T-helper 2 cell (primary cell): ENCODE data around the gene RMDN2.
A peak's percentile ranks its signal among the peaks of the same experiment; 100 is the strongest.

Experiments
- DNase-seq, 5 experiments: peaks; one replicate each; pipeline versions ENCODE4 v3.0.0 to v3.0.0-alpha.2; 2012 to 2022
- total RNA-seq, 2 donors: gene quantifications; one replicate each; lab custom pipeline; 2026; lab: John Stamatoyannopoulos, UW

The RMDN2 gene, protein sequence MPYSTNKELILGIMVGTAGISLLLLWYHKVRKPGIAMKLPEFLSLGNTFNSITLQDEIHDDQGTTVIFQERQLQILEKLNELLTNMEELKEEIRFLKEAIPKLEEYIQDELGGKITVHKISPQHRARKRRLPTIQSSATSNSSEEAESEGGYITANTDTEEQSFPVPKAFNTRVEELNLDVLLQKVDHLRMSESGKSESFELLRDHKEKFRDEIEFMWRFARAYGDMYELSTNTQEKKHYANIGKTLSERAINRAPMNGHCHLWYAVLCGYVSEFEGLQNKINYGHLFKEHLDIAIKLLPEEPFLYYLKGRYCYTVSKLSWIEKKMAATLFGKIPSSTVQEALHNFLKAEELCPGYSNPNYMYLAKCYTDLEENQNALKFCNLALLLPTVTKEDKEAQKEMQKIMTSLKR
- total RNA-seq: 1.5 to 2.5 reads per million in 2 donors

GRCh38 chr2:37925063-37925897, at the start of gene RMDN2:
TSS of gene RMDN2 (plus strand) at chr2:37925287. CDS start at chr2:37929278, 3,991 bp downstream.
- peak in 4 of 5 experiments; percentile 47 to 91 (median 60) for DNase-seq

- no peak for DNase-seq
These were observed 49.6 kb upstream of the RMDN2 start for GRCh38 chr2:37875403-37875906.

DNA sequence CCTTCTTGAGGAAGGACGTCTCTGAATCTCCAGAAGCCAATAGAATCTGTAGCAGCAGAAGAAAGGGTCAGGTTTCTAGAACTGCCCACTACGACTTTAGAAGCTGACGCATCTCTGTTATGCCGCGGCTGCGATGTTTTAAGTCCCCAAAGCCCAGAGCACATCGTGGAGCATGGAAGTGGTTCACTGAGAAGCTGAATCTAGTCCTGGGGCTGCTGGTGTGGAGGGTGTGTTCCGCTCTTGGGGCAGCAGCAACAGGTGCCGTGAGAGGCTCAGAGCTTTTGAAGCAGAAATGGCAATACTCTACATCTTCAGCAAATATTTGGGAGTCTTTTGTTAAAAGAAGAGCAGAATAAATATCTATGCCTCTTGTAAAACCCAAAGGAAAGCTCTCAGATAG, 48.9 kb upstream of the RMDN2 start:
- no peak for DNase-seq

DNA sequence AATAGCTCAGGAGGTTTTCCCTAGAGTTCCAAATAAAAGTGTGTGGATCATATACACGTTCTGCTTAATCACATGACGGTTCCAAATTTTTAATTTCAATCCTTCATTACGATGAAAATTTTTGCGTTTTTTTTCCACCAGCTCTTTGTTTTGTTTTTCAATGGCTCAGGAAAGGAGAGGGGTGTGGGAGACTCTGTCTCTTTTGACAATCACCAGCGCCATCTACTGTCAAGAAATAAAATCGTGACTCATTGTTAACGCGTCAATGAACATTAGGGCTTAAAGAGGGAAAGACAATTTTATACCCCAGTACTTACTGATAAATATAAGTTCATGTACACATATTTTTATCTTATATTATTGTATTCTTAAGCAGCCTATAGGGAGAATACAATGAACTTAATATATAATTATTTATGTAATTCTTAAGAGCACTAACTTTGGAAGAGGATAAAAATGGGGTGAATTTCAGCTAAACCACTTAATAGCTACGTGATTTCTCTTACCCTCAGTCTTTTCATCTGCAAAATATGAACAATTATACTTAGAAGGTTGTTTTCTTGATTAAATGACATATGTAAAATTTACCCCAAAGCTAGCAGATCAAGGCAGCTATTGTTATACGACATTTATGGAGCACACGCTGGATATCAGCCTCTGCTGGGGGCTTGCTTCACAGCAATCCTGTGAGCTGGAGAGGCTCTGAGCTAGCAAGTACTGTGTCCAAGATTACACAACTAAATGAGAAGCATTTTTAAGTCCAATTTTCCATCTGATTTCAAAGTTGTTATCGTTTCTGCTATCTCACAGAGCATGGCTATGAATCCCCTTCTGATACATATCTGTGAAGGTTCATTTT, 47.4 kb upstream of the RMDN2 start:
- DNase-seq: peak in 2 of 5 experiments; percentile 25 to 55

- DNase-seq: no peak
These were observed 46.6 kb upstream of the RMDN2 start for GRCh38 chr2:37878536-37878935.

GRCh38 chr2:37880551-37880950, 44.5 kb upstream of the RMDN2 start:
- DNase-seq: no peak

GRCh38 chr2:37881397-37881796, 43.7 kb upstream of the RMDN2 start:
- DNase-seq: no peak

GRCh38 chr2:37882036-37882435, 43.1 kb upstream of the RMDN2 start:
- no peak for DNase-seq

DNA sequence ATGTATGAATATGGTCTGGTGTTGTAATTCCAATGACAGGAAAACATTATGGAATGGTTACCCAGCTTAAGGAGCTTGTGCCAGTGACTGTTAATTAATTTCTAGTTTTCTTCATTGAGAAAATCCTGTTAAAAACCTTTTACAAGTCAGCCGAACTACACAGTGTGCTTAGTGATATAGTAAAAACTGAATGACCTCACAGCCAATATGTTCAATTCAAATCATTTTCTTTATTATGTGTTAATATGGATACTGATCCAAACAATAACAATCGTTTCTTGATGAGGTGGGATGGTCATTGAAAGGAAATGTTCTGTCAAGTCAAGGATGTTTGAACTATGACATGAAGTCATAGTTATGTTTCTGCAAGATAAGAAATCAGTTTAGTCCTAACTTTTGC, 41.6 kb upstream of the RMDN2 start:
- DNase-seq: no peak

- DNase-seq: no peak
These were observed 39.6 kb upstream of the RMDN2 start for GRCh38 chr2:37885329-37885993.

- no peak for DNase-seq
These were observed 38.3 kb upstream of the RMDN2 start for GRCh38 chr2:37886745-37887144.

DNA sequence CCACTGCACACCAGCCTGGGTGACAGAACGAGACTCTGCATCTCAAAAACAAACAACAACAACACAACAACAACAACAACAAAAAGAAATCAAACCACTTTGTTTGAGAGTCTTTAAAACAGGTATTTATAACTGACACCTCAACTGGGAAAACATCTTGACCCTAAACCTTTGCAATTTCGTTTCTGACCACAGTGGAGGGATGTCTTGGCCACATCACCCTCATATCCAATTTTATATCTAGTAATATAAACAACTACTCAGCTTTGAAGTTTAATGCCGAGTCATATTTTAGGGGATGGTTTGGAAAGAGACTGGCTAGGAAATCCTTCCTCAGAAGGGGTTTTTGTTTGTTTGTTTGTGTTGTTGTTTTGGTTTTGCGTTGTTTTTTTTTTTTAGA, 37.8 kb upstream of the RMDN2 start:
- no peak for DNase-seq

- peak in 4 of 5 experiments; percentile 17 to 51 (median 42) for DNase-seq
These were observed 34.1 kb upstream of the RMDN2 start for GRCh38 chr2:37890893-37891495.

DNA sequence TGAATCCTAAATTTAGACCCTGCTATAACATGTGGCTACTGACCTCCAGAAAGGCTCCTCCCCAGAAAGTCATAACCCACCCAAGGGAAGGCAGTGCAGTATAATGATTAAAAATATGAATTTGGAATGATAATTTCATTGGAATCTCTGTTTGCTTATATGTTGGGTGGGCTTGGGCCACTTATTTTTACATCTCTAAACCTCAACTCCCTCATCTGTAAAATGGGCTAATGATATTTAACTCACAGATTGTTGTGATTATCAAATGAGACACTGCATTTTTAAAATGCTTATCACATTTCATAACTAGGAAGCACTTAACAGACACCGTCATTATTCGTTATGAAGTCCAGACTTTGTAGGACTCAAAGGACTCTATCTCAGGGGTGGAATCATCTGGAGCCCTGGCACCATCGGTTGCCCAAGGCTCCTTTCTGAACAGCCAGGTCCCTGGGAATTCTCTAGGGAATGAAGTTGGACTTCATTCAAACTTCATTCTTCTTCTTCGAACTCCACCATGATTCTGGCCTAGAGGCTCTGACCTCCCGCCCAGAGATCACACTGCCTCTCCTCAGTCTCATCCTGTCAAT, 33.1 kb upstream of the RMDN2 start:
- no peak for DNase-seq

- peak in 2 of 5 experiments; percentile 15 to 27 for DNase-seq
These were observed 32.5 kb upstream of the RMDN2 start for GRCh38 chr2:37892436-37893114.

- no peak for DNase-seq
These were observed 31.8 kb upstream of the RMDN2 start for GRCh38 chr2:37893327-37893726.

- DNase-seq: peak in 2 of 5 experiments; percentile 33 to 72
These were observed 31.0 kb upstream of the RMDN2 start for GRCh38 chr2:37894047-37894446.

DNA sequence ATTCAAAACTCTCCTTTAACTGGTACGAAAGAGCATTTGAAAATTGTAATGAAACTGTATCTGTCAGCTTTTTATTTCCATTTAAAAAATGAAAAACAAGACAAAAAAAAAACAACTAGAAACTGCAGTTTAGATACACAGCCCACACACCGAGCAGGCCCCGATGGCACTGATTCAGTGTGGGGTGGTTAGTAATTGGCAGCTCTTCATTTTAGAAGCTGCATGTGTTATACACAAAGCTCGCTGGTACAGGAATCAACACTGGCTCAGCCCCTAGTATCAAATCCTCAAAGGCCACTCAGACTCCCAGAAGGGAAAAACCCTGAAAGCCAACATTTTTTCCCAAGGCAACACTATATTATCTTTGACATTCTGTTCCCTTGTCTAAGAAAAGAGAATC, 30.5 kb upstream of the RMDN2 start:
- peak in 1 of 5 experiments; percentile 30 for DNase-seq

GRCh38 chr2:37895140-37895539, 29.9 kb upstream of the RMDN2 start:
- no peak for DNase-seq

GRCh38 chr2:37896319-37896718, 28.8 kb upstream of the RMDN2 start:
- DNase-seq: no peak
